GM21825 (cell line): Measurements from ENCODE around the gene TMEM163.

Source experiments
- ATAC-seq: cut with Tn5 transposase; IDR thresholded peaks from one replicate; pipeline ENCODE4 v1.9.1; 2021; ENCODE audit warnings: mild to moderate bottlenecking, moderate library complexity; ENCODE audit not compliant: unreplicated experiment

Gene TMEM163

DNA sequence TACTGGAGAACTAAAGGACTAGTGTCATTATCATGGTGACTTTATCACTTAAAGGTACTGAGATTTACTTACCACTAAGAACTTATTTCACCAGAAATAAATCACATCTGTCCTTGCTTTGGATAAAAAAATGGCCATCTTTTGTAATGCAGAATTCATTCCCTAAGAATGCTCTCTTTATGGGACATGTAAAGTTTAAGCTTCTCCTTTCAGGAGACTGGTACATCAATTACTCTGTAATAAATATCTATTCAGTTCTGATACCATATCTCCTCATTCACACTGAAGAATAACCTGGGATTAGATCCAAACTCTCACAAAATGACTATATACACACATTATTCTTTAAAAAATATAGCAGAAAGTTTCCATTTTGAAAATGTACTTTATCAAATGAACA is 24.4 kb downstream of the TMEM163 start:
- no peak for ATAC-seq

DNA sequence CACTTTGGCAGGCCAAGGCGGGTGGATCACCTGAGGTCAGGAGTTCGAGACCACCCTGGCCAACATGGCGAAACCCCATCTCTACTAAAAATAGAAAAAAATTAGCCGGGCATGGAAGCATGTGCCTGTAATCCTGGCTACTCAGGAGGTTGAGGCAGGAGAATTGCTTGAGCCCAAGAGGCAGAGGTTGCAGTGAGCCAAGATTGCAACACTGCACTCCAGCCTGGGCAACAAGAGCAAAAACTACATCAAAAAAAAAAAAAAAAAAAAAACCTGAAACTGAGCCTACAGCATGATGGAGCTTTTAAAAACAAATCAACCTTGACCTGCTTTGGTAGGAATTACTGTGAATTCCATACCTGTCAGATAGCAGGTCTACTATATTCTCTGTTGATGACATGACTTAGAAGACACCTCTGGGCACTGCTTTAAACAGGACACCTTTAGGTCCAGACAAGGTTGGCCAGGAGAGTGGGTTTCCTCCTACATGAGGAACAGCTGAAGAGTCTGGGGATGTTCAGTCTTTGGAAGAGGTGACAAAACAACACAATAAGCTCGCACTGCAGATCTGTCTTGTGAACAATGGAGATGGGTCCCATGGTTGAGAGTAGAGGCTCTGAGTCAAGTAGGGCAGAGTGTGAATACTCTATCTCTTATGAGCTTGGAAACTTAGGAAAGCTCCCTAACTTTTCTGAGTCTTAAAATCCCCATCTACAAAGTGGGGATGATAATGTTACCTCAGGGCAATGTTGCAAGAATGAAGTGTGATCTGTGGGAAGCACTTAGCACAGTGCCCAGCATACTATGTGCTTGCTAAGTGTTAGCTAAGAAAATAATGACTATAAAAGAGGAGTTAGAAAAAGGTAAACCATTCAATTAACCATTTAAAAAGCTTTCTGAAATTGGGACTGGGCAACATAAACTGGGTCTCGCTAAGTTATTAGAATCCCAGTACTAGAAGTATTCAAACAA is 25.2 kb downstream of the TMEM163 start:
- no peak for ATAC-seq

- no peak for ATAC-seq
These were observed 26.3 kb downstream of the TMEM163 start for GRCh38 chr2:134692499-134692898.

- no peak for ATAC-seq
These were observed 28.1 kb downstream of the TMEM163 start for GRCh38 chr2:134690629-134691215.

DNA sequence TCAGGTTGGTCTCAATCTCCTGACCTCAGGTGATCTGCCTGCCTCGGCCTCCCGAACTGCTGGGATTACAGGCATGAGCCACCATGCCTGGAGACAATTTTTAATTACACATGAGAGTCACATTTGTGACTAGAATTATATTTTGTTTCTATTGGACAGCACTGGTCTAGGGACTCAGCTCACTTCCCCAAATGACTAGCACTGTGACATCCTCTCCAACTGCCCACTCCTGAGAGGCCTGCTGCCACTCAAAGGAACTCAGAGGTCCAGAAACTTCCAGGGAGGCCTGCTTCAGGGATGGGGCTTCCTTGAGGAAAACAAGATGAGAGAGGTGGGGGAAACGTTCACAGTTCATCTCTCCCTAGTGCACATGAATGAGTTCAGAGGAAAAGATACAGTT is 29.5 kb downstream of the TMEM163 start:
- no peak for ATAC-seq

- ATAC-seq = no peak
These were observed 32.8 kb downstream of the TMEM163 start for GRCh38 chr2:134685967-134686366.

DNA sequence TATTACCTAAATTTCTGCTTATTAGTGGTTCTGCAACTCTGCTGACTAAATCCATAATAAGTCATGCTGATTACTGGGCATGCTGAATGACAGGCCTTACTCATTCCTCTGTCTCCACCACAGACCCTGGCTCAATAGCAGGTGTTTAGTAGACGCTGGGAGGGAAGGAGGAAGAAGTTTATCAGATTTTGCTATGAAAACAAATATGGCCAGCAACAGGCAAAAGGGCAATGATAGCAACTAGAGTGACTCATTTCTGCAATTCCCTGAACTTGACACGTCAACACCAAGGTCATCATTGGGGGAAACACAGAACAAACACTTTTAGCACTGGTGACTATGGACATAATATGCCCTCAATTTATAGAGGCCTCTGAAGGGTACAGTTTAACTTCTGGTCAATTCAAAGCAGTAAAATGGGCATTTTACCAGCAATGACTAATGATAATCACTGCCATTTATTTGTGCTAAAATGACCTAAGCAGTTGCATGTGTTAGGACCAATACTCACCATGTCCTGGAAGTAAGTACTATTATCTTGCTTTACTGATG is 35.2 kb downstream of the TMEM163 start:
- ATAC-seq = peak; percentile 58

- no peak for ATAC-seq
These were observed 36.1 kb downstream of the TMEM163 start for GRCh38 chr2:134682726-134683125.

DNA sequence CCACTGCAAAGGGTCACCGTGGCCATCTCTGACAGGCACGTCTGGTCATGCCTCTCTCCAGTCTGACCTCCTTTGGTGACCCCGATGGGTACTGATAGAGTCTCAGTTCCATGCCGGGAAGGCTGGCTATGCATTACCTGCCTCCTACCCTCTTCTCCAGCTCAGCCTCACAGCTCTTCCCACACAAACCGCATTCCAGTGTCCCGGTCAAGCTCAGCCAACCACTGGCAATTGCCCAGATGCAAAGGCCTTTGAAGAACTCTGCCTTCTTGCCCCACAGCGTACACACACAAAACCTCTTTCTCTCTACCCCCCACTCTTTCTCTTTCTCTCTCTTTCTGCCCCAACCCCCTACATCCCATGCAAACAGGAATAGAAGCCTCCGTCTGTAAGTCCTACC is 37.6 kb downstream of the TMEM163 start:
- no peak for ATAC-seq

- no peak for ATAC-seq
These were observed 39.1 kb downstream of the TMEM163 start for GRCh38 chr2:134679745-134680144.

- no peak for ATAC-seq
These were observed 39.5 kb downstream of the TMEM163 start for GRCh38 chr2:134679294-134679693.

DNA sequence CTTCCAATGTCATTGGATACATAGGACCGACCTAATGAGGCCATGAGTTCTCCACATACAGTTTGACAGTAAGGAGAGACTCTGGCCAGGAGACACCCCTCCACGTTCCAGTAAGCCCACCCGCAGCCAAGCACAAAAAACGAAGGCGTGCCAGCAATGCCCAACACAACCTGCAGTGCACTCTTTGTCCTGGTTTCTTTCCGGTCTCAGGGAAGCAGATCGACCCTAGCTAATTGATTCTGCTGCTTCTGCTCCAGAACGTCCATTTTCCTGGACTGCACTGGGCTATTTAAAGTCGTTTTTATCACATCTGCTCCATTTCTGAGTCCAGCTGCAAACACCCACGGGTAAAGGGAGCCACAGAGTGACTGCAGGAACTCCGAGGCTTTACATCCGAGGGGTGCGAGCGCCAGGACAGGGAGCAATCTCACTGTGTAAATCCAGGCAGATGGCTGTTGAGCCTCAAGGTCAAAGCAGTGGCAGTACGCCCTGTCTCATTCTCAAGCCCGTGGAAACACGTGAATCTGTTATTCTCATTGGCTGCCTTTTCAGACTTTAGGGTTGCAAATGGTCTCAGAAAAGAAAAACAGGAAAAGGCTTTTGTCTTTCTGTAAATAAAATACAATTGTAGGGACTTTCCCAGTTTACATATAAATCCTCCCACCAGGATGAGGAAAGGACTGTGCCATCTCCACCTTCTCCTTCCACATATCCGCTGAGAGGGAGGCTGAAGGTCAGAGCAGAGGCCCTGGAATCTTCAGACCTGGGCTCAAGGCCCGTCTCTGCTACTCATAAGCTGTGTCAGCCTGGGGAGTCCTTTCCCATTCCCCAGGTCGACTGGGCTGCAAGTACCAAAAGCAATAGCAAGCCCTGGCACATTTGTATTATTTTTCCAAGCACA is 40.7 kb downstream of the TMEM163 start:
- ATAC-seq = no peak

DNA sequence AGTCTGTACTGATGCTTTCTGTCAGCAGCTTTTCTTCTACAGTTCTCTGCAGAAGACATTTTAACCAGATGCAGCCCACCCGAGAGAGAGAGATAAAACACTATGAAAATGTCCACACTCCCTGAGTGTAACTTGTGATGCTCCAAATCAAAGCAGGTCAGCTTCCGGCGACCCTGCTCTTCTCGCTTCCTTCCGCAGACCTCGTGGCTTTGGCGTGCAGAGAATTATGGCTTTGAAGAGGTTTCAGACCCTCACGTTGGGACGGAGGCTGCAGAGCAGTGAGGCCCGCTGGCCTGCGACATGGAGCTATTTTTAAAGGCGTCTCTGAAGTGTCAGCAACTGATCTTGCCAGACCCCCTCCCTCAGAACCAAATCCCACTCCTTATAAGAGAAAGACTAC is 41.8 kb downstream of the TMEM163 start:
- ATAC-seq = no peak

- no peak for ATAC-seq
These were observed 43.5 kb downstream of the TMEM163 start for GRCh38 chr2:134675314-134675713.

DNA sequence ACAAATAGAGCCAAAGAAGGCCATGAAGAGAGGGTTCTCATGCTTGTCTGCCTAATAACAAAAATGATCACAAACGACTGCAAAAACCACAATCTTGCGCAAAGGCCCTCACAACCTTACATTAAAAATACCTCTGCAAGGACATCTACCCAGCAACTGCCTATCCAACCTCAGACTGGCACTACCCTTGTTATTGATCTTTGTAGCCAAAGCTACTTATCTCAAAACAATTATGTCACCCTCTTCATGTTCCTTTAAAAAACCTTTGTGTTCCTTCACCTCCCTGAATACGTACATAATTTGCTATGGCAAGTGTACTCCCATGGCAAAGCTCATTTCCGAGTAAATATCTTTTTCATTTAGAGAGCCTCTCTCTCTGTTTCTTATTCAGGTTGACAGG is 44.1 kb downstream of the TMEM163 start:
- no peak for ATAC-seq

GRCh38 chr2:134671513-134671912 is 47.3 kb downstream of the TMEM163 start:
- no peak for ATAC-seq

- ATAC-seq = no peak
These were observed 47.8 kb downstream of the TMEM163 start for GRCh38 chr2:134670955-134671354.

DNA sequence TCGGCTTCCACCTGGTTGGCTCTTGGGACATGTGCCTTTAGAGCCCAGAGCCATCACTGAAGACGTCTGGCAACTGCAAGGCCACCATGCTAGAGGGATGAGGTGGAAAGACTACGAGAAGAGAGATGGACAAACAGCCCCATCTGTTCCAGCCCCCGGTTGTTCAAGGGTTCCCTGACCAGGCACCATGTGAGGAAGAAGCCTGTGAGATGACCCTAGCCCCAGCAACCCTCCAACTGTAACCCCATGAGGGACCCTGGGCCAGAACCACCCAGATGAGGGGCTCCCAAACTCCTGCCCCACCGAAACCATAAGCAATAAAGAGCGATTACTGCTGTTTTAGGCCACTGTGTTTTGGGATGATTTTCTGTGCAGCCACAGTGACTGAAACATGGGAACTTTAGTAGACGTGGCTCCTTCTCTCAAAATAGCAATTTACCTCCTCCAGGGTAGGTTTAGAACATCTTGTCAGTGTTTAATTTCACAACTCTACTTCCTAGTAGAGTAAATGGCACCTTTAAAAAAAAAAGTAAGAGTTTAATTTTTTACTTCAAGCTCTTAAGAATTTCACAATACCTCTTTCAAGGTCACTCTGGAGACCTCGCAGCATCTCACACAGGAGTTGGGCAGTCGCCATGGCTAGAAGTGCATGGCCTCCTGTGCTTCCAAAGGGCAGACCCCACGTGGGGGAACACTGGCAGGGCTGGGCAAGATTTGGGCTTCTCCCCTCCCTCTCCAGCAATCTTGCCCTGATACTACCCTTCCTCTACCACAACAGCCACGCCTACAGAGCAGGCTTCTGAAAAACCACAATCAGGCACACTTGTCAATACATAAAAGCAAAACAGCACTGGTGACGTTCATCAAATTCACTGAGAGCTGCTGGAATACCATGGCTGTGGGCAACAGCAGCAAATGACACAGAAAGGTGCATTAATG is 48.8 kb downstream of the TMEM163 start:
- ATAC-seq = no peak

DNA sequence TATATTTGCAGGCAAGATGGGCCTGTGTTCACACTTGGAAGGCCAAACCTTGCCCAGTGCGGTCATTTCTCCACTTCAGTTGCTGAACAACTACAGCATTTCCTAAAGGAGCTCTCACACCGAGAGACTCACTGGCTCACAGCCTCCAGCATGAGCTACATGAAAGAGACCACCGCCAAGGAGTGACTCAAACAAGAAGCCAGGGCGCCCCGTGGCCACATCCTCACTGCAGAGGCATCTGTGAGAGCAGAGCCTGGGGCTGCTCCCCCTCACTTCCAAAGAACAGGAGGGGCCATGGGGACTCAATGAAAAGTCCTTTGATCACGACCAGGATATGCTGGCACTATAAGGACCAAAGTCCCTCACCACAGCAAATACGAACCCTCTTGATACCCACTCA is 50.0 kb downstream of the TMEM163 start:
- peak; percentile 56 for ATAC-seq

- ATAC-seq = no peak
These were observed 51.3 kb downstream of the TMEM163 start for GRCh38 chr2:134667541-134667940.
